Activated naive CD8-positive, alpha-beta T cell treated with anti-CD3 and anti-CD28 coated beads, Interleukin-2, amount 50 U/mL, for 16 hours (primary cell): ENCODE results near the gene LYPD3.
A peak's percentile ranks its signal among the peaks of the same experiment; 100 is the strongest.

Source experiments
- DNase-seq: peaks from one replicate; pipeline ENCODE4 v3.0.0-alpha.2; 2020; ENCODE audit warnings: low read depth, low spot score

Gene LYPD3

GRCh38 chr19:43486412-43486811 is 21.0 kb upstream of the LYPD3 start:
- no peak for DNase-seq

- DNase-seq: no peak
These were observed 20.5 kb upstream of the LYPD3 start for GRCh38 chr19:43485951-43486350.

GRCh38 chr19:43483281-43483680 is 17.9 kb upstream of the LYPD3 start:
- no peak for DNase-seq

- DNase-seq: no peak
These were observed 16.8 kb upstream of the LYPD3 start for GRCh38 chr19:43482193-43482592.

- no peak for DNase-seq
These were observed 16.3 kb upstream of the LYPD3 start for GRCh38 chr19:43481701-43482100.

GRCh38 chr19:43480574-43480973 is 15.2 kb upstream of the LYPD3 start:
- DNase-seq: no peak

- no peak for DNase-seq
These were observed 14.7 kb upstream of the LYPD3 start for GRCh38 chr19:43479961-43480561.

- no peak for DNase-seq
These were observed 13.8 kb upstream of the LYPD3 start for GRCh38 chr19:43479226-43479625.

GRCh38 chr19:43478323-43478722 is 12.9 kb upstream of the LYPD3 start:
- DNase-seq: no peak

- no peak for DNase-seq
These were observed 11.2 kb upstream of the LYPD3 start for GRCh38 chr19:43476606-43477005.

GRCh38 chr19:43474986-43475705 is 9.7 kb upstream of the LYPD3 start:
- peak; percentile 89 for DNase-seq

GRCh38 chr19:43474487-43474886 is 9.1 kb upstream of the LYPD3 start:
- no peak for DNase-seq

GRCh38 chr19:43471091-43471490 is 5.7 kb upstream of the LYPD3 start:
- no peak for DNase-seq

GRCh38 chr19:43470288-43470687 is 4.9 kb upstream of the LYPD3 start:
- peak; percentile 4 for DNase-seq

GRCh38 chr19:43469160-43469480 is 3.7 kb upstream of the LYPD3 start:
- DNase-seq: no peak

GRCh38 chr19:43468354-43469159 is 3.1 kb upstream of the LYPD3 start:
- no peak for DNase-seq

- no peak for DNase-seq
These were observed 2.3 kb upstream of the LYPD3 start for GRCh38 chr19:43467730-43468129.

- no peak for DNase-seq
These were observed 1.9 kb upstream of the LYPD3 start for GRCh38 chr19:43467276-43467675.

GRCh38 chr19:43466793-43467192 is 1.4 kb upstream of the LYPD3 start:
- no peak for DNase-seq

GRCh38 chr19:43464134-43464775 is 1.2 kb downstream of the LYPD3 start:
- DNase-seq: peak; percentile 48

- DNase-seq: peak; percentile 100
These were observed 1.9 kb downstream of the LYPD3 start for GRCh38 chr19:43463381-43464133.
